HEK293 (cell line): Measurements from ENCODE around the gene DNER.

Source experiments
- CTCF ChIA-PET: fragments of 350-600 bp; formaldehyde crosslinking; extraction: SDS; loops from one replicate; lab custom pipeline; 2021; ENCODE audit warnings: antibody characterized with exemption; lab: Yijun Ruan, JAX
- POLR2A ChIA-PET: fragments of 300-600 bp; formaldehyde crosslinking; extraction: SDS; loops from one replicate; lab custom pipeline; 2020; ENCODE audit warnings: antibody characterized with exemption, inconsistent platforms; lab: Yijun Ruan, JAX
- H3K27ac ChIP-seq: fragments of 200-500 bp; sonication (Bioruptor generic); 2 replicates; pipeline ENCODE4 v1.5.1; 2014; ENCODE audit warnings: low read depth, low read length, control low read depth, inconsistent platforms; ENCODE audit errors: extremely low read depth
- H3K36me3 ChIP-seq, 2 experiments: fragments of 200-500 bp in 1 of 2; sonication (Bioruptor generic) in 1 of 2; 1 replicate in 1 of 2; 2 replicates in 1 of 2; pipeline ENCODE4 v1.5.1; 2014 to 2017; ENCODE audit warnings: inconsistent platforms in 2 of 2, low read length in 2 of 2; ENCODE audit not compliant: control insufficient read depth in 2 of 2, insufficient read depth in 1 of 2
- H3K4me1 ChIP-seq: fragments of 200-500 bp; sonication (Bioruptor generic); 2 replicates; pipeline ENCODE4 v1.5.1; 2014; ENCODE audit warnings: mild to moderate bottlenecking, low read length, inconsistent platforms; ENCODE audit not compliant: control insufficient read depth, insufficient read depth
- H3K4me3 ChIP-seq: 2 replicates; pipeline ENCODE4 v1.5.1; 2011; ENCODE audit warnings: low read depth, mild to moderate bottlenecking, control low read depth, low read length, moderate library complexity
- H3K9me3 ChIP-seq: fragments of 200-500 bp; sonication (Bioruptor generic); 2 replicates; pipeline ENCODE4 v1.5.1; 2014; ENCODE audit warnings: low read depth, low read length, inconsistent platforms; ENCODE audit not compliant: control insufficient read depth, insufficient read depth
- BCL11A ChIP-seq: fragments of 450-650 bp; formaldehyde crosslinking; IDR thresholded peaks from 2 replicates; pipeline ENCODE4 v1.5.1; 2016; ENCODE audit warnings: low read depth, missing biosample characterization, missing genetic modification characterization
- ZFP69B ChIP-seq: fragments of 450-650 bp; formaldehyde crosslinking; IDR thresholded peaks from 2 replicates; pipeline ENCODE4 v1.5.1; 2016; ENCODE audit warnings: missing biosample characterization, missing genetic modification characterization
- ZNF23 ChIP-seq: fragments of 450-650 bp; formaldehyde crosslinking; IDR thresholded peaks from 2 replicates; pipeline ENCODE4 v1.5.1; 2016; ENCODE audit warnings: missing biosample characterization, missing genetic modification characterization, borderline replicate concordance
- ZNF24 ChIP-seq: fragments of 450-650 bp; formaldehyde crosslinking; IDR thresholded peaks from 2 replicates; pipeline ENCODE4 v1.5.1; 2016; ENCODE audit warnings: missing biosample characterization, missing genetic modification characterization
- ZNF514 ChIP-seq: fragments of 450-650 bp; formaldehyde crosslinking; IDR thresholded peaks from 2 replicates; pipeline ENCODE4 v1.5.1; 2016; ENCODE audit warnings: missing biosample characterization, missing genetic modification characterization
- ZNF555 ChIP-seq: fragments of 450-650 bp; formaldehyde crosslinking; conservative IDR thresholded peaks from 2 replicates; pipeline ENCODE4 v1.5.1; 2017; ENCODE audit warnings: missing biosample characterization, mild to moderate bottlenecking, missing genetic modification characterization, inconsistent platforms
- ZNF596 ChIP-seq: fragments of 450-650 bp; IDR thresholded peaks from 2 replicates; pipeline ENCODE4 v1.5.0; 2018; ENCODE audit warnings: missing biosample characterization, mild to moderate bottlenecking, missing genetic modification characterization, moderate library complexity
- ZNF623 ChIP-seq: fragments of 450-650 bp; formaldehyde crosslinking; IDR thresholded peaks from 2 replicates; pipeline ENCODE4 v1.5.1; 2016; ENCODE audit warnings: missing biosample characterization, missing genetic modification characterization
- ZNF654 ChIP-seq: fragments of 450-650 bp; formaldehyde crosslinking; IDR thresholded peaks from 2 replicates; pipeline ENCODE4 v1.5.1; 2016; ENCODE audit warnings: low read depth, missing biosample characterization, missing genetic modification characterization
- ZNF701 ChIP-seq: fragments of 450-650 bp; formaldehyde crosslinking; IDR thresholded peaks from 2 replicates; pipeline ENCODE4 v1.5.1; 2016; ENCODE audit warnings: missing biosample characterization, missing genetic modification characterization
- TF ChIP-seq, protein P1 (sequence below): fragments of 450-650 bp; formaldehyde crosslinking; IDR thresholded peaks from 2 replicates; pipeline ENCODE4 v1.5.0; 2017; ENCODE audit warnings: missing biosample characterization, missing genetic modification characterization, borderline replicate concordance
- TF ChIP-seq, protein P2 (sequence below): fragments of 450-650 bp; formaldehyde crosslinking; IDR thresholded peaks from 2 replicates; pipeline ENCODE4 v1.5.1; 2017; ENCODE audit warnings: missing biosample characterization, missing genetic modification characterization
- TF ChIP-seq, protein P3 (sequence below): fragments of 450-650 bp; formaldehyde crosslinking; IDR thresholded peaks from 2 replicates; pipeline ENCODE4 v1.5.1; 2016; ENCODE audit warnings: missing biosample characterization, missing genetic modification characterization
- TF ChIP-seq, protein P4 (sequence below): fragments of 450-650 bp; formaldehyde crosslinking; IDR thresholded peaks from 2 replicates; pipeline ENCODE4 v1.5.1; 2016; ENCODE audit warnings: missing biosample characterization, missing genetic modification characterization
- TF ChIP-seq, protein P5 (sequence below): sonication (generic); formaldehyde crosslinking; IDR thresholded peaks from 2 replicates; pipeline ENCODE4 v1.8.1; 2022; ENCODE audit warnings: mild to moderate bottlenecking, moderate library complexity, missing genetic modification reagents
- TF ChIP-seq, protein P6 (sequence below): fragments of 450-650 bp; formaldehyde crosslinking; IDR thresholded peaks from 2 replicates; pipeline ENCODE4 v1.5.1; 2016; ENCODE audit warnings: missing biosample characterization, missing genetic modification characterization

DNER gene

DNA sequence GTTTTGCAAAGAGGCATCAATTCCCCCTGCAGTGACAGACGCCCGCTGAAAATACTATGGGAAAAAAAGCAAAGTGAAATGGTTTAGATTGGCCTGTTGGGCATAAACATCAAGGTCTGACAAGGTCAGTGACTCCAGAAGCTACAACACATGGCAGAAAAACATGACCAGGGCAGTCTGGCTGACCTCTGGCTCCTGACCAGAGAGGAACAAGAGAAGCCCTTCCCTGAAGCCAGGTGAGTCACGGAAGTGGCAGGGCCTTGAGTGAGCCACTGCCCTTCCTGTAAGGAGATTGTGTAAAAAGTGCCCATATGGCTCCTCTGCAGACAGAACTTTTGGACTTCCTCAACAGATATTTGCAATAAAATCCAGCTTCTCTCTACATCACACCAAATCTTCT, 72.0 kb downstream of the DNER start (continued):
- TF ChIP-seq, protein P1, sequence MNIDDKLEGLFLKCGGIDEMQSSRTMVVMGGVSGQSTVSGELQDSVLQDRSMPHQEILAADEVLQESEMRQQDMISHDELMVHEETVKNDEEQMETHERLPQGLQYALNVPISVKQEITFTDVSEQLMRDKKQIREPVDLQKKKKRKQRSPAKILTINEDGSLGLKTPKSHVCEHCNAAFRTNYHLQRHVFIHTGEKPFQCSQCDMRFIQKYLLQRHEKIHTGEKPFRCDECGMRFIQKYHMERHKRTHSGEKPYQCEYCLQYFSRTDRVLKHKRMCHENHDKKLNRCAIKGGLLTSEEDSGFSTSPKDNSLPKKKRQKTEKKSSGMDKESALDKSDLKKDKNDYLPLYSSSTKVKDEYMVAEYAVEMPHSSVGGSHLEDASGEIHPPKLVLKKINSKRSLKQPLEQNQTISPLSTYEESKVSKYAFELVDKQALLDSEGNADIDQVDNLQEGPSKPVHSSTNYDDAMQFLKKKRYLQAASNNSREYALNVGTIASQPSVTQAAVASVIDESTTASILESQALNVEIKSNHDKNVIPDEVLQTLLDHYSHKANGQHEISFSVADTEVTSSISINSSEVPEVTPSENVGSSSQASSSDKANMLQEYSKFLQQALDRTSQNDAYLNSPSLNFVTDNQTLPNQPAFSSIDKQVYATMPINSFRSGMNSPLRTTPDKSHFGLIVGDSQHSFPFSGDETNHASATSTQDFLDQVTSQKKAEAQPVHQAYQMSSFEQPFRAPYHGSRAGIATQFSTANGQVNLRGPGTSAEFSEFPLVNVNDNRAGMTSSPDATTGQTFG (tag by site-specific recombination): no peak
- no peak for TF ChIP-seq ZNF23 (tag by site-specific recombination)
- TF ChIP-seq, protein P2, sequence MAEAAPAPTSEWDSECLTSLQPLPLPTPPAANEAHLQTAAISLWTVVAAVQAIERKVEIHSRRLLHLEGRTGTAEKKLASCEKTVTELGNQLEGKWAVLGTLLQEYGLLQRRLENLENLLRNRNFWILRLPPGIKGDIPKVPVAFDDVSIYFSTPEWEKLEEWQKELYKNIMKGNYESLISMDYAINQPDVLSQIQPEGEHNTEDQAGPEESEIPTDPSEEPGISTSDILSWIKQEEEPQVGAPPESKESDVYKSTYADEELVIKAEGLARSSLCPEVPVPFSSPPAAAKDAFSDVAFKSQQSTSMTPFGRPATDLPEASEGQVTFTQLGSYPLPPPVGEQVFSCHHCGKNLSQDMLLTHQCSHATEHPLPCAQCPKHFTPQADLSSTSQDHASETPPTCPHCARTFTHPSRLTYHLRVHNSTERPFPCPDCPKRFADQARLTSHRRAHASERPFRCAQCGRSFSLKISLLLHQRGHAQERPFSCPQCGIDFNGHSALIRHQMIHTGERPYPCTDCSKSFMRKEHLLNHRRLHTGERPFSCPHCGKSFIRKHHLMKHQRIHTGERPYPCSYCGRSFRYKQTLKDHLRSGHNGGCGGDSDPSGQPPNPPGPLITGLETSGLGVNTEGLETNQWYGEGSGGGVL (tag by site-specific recombination): no peak

DNA sequence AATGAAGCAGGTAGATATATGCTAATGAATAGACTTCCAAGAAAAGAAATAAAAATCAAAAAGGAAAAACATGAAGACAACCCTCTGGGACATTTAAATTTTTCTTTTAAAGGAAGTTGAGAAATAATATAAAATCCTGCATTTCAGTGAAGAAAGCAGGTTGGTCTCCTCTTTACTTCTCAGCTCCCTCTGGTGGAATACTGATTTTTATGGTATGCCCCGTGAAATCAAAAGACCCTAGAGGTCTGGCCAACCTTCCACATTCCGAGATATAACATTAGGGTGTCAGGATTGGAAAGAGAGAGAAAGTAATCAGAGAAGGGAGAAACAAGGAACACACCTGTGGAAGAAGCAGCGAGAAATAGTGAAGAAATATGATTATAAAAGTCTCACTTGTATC, 72.7 kb downstream of the DNER start:
- no peak overlapping the region for H3K4me3 ChIP-seq
- no peaks in the 10 kb centered on the region for H3K9me3 ChIP-seq
- no peaks in the 10 kb centered on the region for H3K4me1 ChIP-seq
- ChIA-PET POLR2A (no interaction called here), CTCF (interaction anchor here (0.7 to 1.8 kb wide), 2 partner anchors 11 to 69 kb away, joined by 3 to 11 read pairs; no protein-coding TSS in a partner anchor)
- no peak overlapping the region for H3K27ac ChIP-seq
- no peak for TF ChIP-seq ZFP69B (tag by site-specific recombination)
- TF ChIP-seq ZNF514 (tag by site-specific recombination): no peak
- H3K36me3 ChIP-seq: no peaks in the 10 kb centered on the region

DNA sequence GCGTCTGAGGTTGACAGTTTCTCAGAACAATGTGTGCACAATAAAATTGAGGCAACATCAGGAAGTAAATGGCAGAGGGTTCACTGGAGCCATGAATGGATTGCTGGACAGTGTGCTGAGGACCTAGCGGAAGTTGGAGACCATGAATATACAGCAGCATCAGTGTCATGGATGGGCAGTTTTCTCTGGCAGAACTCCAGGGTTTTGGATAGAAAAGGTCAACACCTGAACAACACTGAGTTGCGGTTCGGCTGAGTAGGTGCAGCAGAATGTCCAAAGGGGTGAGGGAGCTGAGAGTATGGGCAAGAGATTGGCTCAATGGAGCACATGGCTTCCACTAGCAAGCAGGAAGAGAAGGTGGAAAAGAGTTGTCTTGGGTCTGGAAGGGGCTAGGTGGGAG, 73.7 kb downstream of the DNER start:
- POLR2A ChIA-PET: no interaction called here
- Histone ChIP-seq H3K27ac (no peak overlapping the region), H3K4me3 (no peak overlapping the region), H3K36me3 (no peaks in the 10 kb centered on the region), H3K4me1 (no peaks in the 10 kb centered on the region), H3K9me3 (no peaks in the 10 kb centered on the region)
- TF ChIP-seq BCL11A (tag by site-specific recombination) (no peak), ZNF623 (no peak), ZNF555 (tag by site-specific recombination) (no peak), ZNF654 (tag by site-specific recombination) (no peak), ZNF24 (tag by site-specific recombination) (no peak), ZNF701 (tag by site-specific recombination) (no peak), ZNF596 (tag by site-specific recombination) (no peak)
- TF ChIP-seq, protein P3, sequence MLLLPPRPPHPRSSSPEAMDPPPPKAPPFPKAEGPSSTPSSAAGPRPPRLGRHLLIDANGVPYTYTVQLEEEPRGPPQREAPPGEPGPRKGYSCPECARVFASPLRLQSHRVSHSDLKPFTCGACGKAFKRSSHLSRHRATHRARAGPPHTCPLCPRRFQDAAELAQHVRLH (tag by site-specific recombination): no peak
- TF ChIP-seq, protein P4, sequence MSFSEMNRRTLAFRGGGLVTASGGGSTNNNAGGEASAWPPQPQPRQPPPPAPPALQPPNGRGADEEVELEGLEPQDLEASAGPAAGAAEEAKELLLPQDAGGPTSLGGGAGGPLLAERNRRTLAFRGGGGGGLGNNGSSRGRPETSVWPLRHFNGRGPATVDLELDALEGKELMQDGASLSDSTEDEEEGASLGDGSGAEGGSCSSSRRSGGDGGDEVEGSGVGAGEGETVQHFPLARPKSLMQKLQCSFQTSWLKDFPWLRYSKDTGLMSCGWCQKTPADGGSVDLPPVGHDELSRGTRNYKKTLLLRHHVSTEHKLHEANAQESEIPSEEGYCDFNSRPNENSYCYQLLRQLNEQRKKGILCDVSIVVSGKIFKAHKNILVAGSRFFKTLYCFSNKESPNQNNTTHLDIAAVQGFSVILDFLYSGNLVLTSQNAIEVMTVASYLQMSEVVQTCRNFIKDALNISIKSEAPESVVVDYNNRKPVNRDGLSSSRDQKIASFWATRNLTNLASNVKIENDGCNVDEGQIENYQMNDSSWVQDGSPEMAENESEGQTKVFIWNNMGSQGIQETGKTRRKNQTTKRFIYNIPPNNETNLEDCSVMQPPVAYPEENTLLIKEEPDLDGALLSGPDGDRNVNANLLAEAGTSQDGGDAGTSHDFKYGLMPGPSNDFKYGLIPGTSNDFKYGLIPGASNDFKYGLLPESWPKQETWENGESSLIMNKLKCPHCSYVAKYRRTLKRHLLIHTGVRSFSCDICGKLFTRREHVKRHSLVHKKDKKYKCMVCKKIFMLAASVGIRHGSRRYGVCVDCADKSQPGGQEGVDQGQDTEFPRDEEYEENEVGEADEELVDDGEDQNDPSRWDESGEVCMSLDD: no peak
- TF ChIP-seq, protein P5, sequence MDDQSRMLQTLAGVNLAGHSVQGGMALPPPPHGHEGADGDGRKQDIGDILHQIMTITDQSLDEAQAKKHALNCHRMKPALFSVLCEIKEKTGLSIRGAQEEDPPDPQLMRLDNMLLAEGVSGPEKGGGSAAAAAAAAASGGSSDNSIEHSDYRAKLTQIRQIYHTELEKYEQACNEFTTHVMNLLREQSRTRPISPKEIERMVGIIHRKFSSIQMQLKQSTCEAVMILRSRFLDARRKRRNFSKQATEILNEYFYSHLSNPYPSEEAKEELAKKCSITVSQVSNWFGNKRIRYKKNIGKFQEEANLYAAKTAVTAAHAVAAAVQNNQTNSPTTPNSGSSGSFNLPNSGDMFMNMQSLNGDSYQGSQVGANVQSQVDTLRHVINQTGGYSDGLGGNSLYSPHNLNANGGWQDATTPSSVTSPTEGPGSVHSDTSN (CRISPR knock-in tag): no peak
- TF ChIP-seq, protein P6, sequence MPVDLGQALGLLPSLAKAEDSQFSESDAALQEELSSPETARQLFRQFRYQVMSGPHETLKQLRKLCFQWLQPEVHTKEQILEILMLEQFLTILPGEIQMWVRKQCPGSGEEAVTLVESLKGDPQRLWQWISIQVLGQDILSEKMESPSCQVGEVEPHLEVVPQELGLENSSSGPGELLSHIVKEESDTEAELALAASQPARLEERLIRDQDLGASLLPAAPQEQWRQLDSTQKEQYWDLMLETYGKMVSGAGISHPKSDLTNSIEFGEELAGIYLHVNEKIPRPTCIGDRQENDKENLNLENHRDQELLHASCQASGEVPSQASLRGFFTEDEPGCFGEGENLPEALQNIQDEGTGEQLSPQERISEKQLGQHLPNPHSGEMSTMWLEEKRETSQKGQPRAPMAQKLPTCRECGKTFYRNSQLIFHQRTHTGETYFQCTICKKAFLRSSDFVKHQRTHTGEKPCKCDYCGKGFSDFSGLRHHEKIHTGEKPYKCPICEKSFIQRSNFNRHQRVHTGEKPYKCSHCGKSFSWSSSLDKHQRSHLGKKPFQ (tag by site-specific recombination): no peak
- CTCF ChIA-PET: interaction anchor here (1.8 kb wide), 1 partner anchor 12 kb away, joined by 11 read pairs; no protein-coding TSS in a partner anchor
